Loucy (cell line): ENCODE measurements around the gene LRRC4.

Experiments
- CTCF ChIP-seq: fragments of 200-600 bp; sonication (generic); conservative IDR thresholded peaks from 2 replicates; pipeline ENCODE4 v1.5.1; 2014; ENCODE audit warnings: mild to moderate bottlenecking, antibody characterized with exemption, low read length
- EZH2phosphoT487 ChIP-seq: fragments of 200-600 bp; IDR thresholded peaks from 2 replicates; pipeline ENCODE4 v1.6.1; 2018; ENCODE audit warnings: antibody characterized with exemption, mild to moderate bottlenecking, moderate library complexity, borderline replicate concordance

DNA sequence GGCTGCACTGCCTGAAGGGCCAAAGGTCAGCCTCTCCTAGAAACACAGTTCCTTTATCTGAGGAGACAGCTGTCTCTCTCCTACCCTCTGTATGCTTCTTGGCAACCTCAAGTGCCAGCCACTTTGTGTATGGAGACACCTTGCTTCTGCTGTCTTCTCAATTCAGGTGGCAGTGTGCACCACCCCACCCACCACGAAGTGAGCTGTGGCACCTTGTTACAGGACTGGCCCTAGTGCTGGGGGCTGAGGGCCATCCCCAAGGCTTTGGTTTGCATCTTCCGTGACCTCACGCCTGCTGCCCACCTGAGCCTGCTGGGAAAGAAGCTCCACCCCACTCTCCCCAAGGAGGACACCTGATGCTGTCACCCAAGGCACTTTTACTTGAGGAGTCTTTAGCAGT, 47.1 kb upstream of the LRRC4 start:
- TF ChIP-seq CTCF (no peak), EZH2phosphoT487 (no peak)
